Measurements from ENCODE around the gene AREG. TPM values are rescaled to one million over a fixed set of nuclear protein-coding genes. Genes with fewer than 3 reads are reported as not detected.

The AREG gene
- total RNA-seq, 1 experiment from 2014 or later = 156 TPM

Other genes with a start within 250 kb of the AREG start
- 0.26 TPM in 1 of 2 replicates, not detected in the other for gene EPGN, start 136.7 kb upstream of the AREG start, total RNA-seq (2014; rRNA removed; shearing (Covaris generic))
- 67.4 and 74.0 TPM in 2 replicates for gene EREG, start 80.0 kb upstream of the AREG start, total RNA-seq (2014; rRNA removed; shearing (Covaris generic))

Data from HT-29 (cell line).